GM23248 (cell line): ENCODE measurements around the gene ANKEF1.

ENCODE experiments used
- EZH2 ChIP-seq: fragments of 200-600 bp; sonication (generic); IDR thresholded peaks from 2 replicates; pipeline ENCODE4 v1.6.1; 2018; ENCODE audit warnings: antibody characterized with exemption, mild to moderate bottlenecking; ENCODE audit not compliant: insufficient read depth, poor library complexity, severe bottlenecking
- EZH2phosphoT487 ChIP-seq: fragments of 200-600 bp; sonication (generic); IDR thresholded peaks from 2 replicates; pipeline ENCODE4 v1.6.1; 2018; ENCODE audit warnings: antibody characterized with exemption, moderate library complexity, mild to moderate bottlenecking, low read depth; ENCODE audit not compliant: insufficient read depth

DNA sequence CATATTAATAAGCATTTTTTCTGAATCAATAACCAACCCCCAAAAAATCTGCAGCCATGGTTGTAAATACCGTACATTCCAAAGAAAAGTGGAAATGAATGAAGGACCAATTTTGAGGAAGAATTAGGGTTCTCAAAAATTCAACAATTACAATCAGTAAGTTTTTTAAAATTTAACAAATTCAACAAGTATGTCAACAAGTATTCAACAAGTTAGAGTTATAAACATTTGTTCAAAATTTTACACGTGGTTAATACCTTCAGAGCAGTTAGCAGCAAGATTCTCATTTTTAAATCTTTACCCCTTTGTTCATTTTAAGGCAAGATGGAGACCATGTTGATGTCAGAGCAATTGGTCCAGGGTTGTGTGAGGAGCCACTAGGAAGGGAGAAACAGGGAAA lies 27.6 kb upstream of the ANKEF1 start:
- no peak for TF ChIP-seq EZH2
- no peak for TF ChIP-seq EZH2phosphoT487
